ENCODE results near the gene SYT13.

DNA sequence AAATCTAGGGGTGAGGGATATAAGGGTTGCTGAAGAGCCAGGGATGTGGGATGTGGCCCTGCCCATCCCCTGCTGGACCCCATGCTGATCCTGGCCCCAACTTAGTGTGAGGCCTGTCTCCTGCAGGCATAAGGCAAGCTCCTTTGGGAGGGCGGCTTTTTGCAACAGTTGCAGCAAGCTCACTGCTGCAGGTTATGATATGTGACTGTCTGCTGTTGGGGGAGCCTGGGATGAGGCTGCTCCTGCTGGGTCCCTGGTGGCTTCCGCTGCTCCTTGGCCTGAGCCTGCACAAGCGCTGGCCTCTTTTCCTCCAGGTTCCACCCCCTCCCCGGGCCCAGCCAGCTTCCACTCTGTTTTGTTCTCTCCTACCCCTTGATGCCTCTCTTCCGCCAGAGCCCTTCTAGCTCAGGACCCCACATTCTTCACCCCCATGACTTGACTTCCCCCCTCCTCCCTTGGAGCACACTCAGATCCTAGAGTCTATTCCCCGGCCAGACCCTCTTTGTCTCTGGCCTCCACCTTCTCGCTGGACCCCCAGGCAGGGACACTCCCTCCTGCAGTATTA is 35.0 kb upstream of the SYT13 start:
- TF ChIP-seq POLR2AphosphoS5 (IDR thresholded peaks at IDR 0.05; ENCODE audit: low read depth, low read length) (no peak), POLR2A (IDR thresholded peaks at IDR 0.05; ENCODE audit: low read depth, low read length) (no peak)

Measured in GM12891 (cell line).